Measurements from ENCODE around the gene DAB2IP.

Gene DAB2IP

DNA sequence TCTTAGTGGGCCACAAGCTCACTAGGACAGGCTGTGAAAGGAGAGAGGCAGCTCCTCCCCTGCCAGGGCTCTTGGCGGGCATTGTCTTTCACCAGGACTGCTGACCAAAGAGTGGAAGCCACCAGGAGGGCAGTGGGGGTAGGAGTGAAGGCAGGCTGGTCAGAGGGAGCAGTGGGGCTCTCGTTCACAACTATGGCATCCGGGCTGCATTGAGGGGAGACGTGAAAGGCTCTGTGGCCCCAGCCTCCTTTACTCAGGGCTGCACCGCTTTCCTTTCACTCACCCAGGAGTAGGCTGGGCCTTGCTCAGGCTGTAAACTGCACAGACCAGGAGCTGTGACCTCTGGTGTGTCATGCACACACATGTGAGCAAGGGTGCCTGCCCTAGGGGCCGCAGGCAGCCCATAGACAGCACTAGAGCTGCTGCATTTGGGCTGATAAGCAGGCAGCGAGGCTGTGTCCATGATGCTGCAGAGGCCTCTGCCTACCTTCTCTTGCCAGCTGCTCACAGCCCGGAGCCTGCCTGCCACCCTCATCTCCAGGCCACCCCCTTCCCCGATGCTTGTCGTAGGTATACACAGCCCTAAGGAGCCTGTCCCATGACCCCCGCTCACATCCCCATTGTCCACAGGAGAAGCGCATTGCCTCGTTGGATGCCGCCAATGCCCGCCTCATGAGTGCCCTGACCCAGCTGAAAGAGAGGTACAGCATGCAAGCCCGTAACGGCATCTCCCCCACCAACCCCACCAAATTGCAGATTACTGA lies 130.4 kb downstream of the DAB2IP start:
- no peaks in the 10 kb centered on the region for H3K36me3 ChIP-seq (ENCODE audit: control insufficient read depth in 4 of 4, insufficient read depth in 4 of 4, low read length in 3 of 4)
- no peaks in the 10 kb centered on the region for H3K27me3 ChIP-seq (replicated peaks in 2 of 5; ENCODE audit: control insufficient read depth in 4 of 5, insufficient read depth in 5 of 5, low read length in 4 of 5)
- H3K27ac ChIP-seq (ENCODE audit: insufficient read depth in 1 of 2, low read depth in 1 of 2, low read length in 2 of 2, poor library complexity in 1 of 2, severe bottlenecking in 2 of 2), result no peak overlapping the region
- WGBS (ENCODE audit: insufficient coverage), result 94% methylated on average over 10 of the region's 17 CpGs
- H3K4me1 ChIP-seq (ENCODE audit: control extremely low read depth in 1 of 4, control insufficient read depth in 4 of 4, insufficient read depth in 4 of 4, low read length in 3 of 4), result peaks cover 0 to 15% (median 4%) of the 10 kb centered on the region in 4 experiments
- DNase-seq, result no peak
- POLR2A ChIA-PET, result no interaction called here
- H3K9me3 ChIP-seq (ENCODE audit: control extremely low read depth in 1 of 5, control insufficient read depth in 4 of 5, insufficient read depth in 2 of 5, low read depth in 1 of 5, low read length in 4 of 5), result peaks cover 0 to 5% (median 0%) of the 10 kb centered on the region in 5 experiments
- CTCF ChIA-PET, result no interaction called here
- H3K4me3 ChIP-seq (ENCODE audit: control insufficient read depth in 1 of 7, extremely low read depth in 1 of 7, insufficient read depth in 4 of 7, low read depth in 2 of 7, low read length in 6 of 7), result no peak overlapping the region

DNA sequence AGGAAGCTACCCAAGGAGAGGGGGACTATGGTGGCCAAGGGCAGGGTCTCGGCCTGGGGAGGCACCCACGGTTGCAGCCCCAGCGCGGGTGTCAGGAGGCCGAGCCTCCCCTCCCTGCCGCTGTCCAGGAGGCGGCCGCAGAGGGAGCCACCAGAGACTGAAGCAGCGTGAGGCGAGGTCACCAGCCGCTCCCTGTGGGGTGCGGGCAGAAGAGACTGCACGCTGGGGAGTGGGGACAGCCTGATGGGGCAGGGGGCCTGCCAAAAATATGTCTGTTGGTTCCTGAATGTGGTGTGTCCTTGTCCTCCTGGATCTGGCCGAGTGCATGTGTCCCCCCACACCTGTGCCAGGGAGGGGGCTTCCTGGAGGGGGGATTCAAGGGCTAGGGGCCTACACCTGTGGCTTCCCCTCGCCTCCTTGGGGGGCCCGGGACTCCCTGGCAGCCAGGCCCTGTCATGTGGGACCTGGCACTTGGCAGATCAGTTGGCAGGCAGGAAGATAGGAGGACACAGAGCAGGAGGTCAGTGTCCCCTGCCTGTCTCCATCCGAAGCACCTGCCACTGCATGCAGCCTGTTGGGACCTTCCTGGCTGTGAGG lies 131.2 kb downstream of the DAB2IP start:
- 94% methylated on average over 12 of the region's 17 CpGs for WGBS (ENCODE audit: insufficient coverage)
- Histone ChIP-seq H3K27ac (ENCODE audit: insufficient read depth in 1 of 2, low read depth in 1 of 2, low read length in 2 of 2, poor library complexity in 1 of 2, severe bottlenecking in 2 of 2) (no peak overlapping the region), H3K36me3 (ENCODE audit: control insufficient read depth in 4 of 4, insufficient read depth in 4 of 4, low read length in 3 of 4) (no peaks in the 10 kb centered on the region), H3K4me1 (ENCODE audit: control extremely low read depth in 1 of 4, control insufficient read depth in 4 of 4, insufficient read depth in 4 of 4, low read length in 3 of 4) (peaks cover 0 to 15% (median 4%) of the 10 kb centered on the region in 4 experiments), H3K27me3 (replicated peaks in 2 of 5; ENCODE audit: control insufficient read depth in 4 of 5, insufficient read depth in 5 of 5, low read length in 4 of 5) (no peaks in the 10 kb centered on the region), H3K4me3 (ENCODE audit: control insufficient read depth in 1 of 7, extremely low read depth in 1 of 7, insufficient read depth in 4 of 7, low read depth in 2 of 7, low read length in 6 of 7) (no peak overlapping the region), H3K9me3 (ENCODE audit: control extremely low read depth in 1 of 5, control insufficient read depth in 4 of 5, insufficient read depth in 2 of 5, low read depth in 1 of 5, low read length in 4 of 5) (peaks cover 0 to 5% (median 0%) of the 10 kb centered on the region in 5 experiments)
- DNase-seq, result no peak
- ChIA-PET POLR2A (no interaction called here), CTCF (no interaction called here)

DNA sequence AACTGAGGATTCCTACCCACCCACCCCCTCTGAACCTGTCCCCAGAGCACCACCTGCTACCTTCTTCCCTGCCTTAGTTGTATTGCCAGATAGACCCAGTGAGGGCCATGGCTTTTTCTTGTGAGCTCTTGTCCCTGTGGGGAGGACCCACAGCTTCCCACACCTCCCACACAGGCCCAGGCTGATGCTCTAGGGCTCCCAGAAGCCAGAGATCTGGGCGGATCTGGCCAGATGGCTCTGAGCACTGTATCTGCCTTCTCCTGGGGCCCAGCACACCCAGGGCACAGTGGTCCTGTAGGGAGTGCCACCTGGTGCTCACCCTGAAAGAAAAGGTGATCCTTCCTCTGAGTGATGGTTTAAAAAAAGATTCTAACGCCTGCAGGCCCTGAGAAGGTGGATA lies 131.7 kb downstream of the DAB2IP start:
- POLR2A ChIA-PET, result no interaction called here
- Histone ChIP-seq H3K36me3 (ENCODE audit: control insufficient read depth in 4 of 4, insufficient read depth in 4 of 4, low read length in 3 of 4) (no peaks in the 10 kb centered on the region), H3K4me3 (ENCODE audit: control insufficient read depth in 1 of 7, extremely low read depth in 1 of 7, insufficient read depth in 4 of 7, low read depth in 2 of 7, low read length in 6 of 7) (no peak overlapping the region), H3K4me1 (ENCODE audit: control extremely low read depth in 1 of 4, control insufficient read depth in 4 of 4, insufficient read depth in 4 of 4, low read length in 3 of 4) (peaks cover 0 to 15% (median 4%) of the 10 kb centered on the region in 4 experiments), H3K27me3 (replicated peaks in 2 of 5; ENCODE audit: control insufficient read depth in 4 of 5, insufficient read depth in 5 of 5, low read length in 4 of 5) (no peaks in the 10 kb centered on the region), H3K27ac (ENCODE audit: insufficient read depth in 1 of 2, low read depth in 1 of 2, low read length in 2 of 2, poor library complexity in 1 of 2, severe bottlenecking in 2 of 2) (no peak overlapping the region), H3K9me3 (ENCODE audit: control extremely low read depth in 1 of 5, control insufficient read depth in 4 of 5, insufficient read depth in 2 of 5, low read depth in 1 of 5, low read length in 4 of 5) (peaks cover 0 to 4% (median 0%) of the 10 kb centered on the region in 5 experiments)
- no peak for DNase-seq
- CTCF ChIA-PET, result no interaction called here
- WGBS (ENCODE audit: insufficient coverage), result 100% methylated on average over 1 of the region's 2 CpGs

DNA sequence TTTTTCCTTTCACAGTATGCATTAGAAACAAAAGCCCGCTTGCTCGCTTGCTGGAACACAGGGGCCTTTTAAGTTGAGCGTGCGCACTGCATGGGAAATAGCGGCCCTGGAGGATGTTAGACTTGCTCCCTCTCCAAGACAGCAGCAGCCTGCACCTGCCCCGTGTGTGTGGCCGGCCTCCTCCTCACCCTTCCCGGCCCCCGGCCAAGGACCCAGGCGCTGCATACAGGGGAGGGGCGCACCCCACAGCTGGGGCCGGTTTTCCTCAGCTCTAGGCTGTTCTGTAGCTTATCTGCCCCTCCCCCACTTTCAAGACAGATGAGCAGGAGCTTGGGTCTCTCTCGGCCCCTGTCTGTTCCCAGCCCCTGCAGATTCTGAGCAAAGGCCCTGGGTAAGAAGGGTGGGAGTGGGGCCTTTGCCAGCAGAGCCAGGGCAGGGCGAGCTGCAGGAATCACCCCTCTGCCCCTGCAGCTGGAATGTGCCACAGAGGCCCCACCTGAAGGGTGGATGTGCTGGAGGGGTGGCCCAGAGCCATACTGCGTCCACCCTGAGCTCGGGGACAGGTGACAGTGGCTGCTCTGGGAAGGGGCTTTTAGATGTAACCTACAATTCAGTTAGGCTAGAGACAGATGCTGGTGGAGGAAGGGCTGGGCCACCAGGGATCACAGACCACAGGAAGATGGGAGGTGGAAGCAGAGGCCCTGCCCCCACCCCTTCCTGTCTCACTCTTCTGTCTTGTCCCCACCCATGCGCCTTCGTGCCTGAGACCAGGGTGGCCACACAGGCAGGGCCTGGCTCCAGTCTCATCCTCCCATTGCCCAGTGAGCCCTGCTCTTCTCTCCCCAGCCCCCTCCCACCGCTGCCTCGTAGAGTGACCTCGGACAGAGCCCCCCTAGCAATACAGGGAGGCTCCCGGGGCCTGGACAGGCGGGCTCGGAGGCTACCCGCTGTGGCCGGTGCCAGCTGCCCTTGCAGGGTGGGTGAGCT lies 132.4 kb downstream of the DAB2IP start:
- DNase-seq, result no peak
- H3K27me3 ChIP-seq (replicated peaks in 2 of 5; ENCODE audit: control insufficient read depth in 4 of 5, insufficient read depth in 5 of 5, low read length in 4 of 5), result no peaks in the 10 kb centered on the region
- peaks cover 0 to 15% (median 4%) of the 10 kb centered on the region in 4 experiments for H3K4me1 ChIP-seq (ENCODE audit: control extremely low read depth in 1 of 4, control insufficient read depth in 4 of 4, insufficient read depth in 4 of 4, low read length in 3 of 4)
- peaks cover 0 to 4% (median 0%) of the 10 kb centered on the region in 5 experiments for H3K9me3 ChIP-seq (ENCODE audit: control extremely low read depth in 1 of 5, control insufficient read depth in 4 of 5, insufficient read depth in 2 of 5, low read depth in 1 of 5, low read length in 4 of 5)
- H3K27ac ChIP-seq (ENCODE audit: insufficient read depth in 1 of 2, low read depth in 1 of 2, low read length in 2 of 2, poor library complexity in 1 of 2, severe bottlenecking in 2 of 2), result no peak overlapping the region
- WGBS (ENCODE audit: insufficient coverage), result 95% methylated on average over 21 of the region's 26 CpGs
- CTCF ChIA-PET, result no interaction called here
- POLR2A ChIA-PET, result no interaction called here
- H3K4me3 ChIP-seq (ENCODE audit: control insufficient read depth in 1 of 7, extremely low read depth in 1 of 7, insufficient read depth in 4 of 7, low read depth in 2 of 7, low read length in 6 of 7), result no peak overlapping the region
- H3K36me3 ChIP-seq (ENCODE audit: control insufficient read depth in 4 of 4, insufficient read depth in 4 of 4, low read length in 3 of 4), result no peaks in the 10 kb centered on the region

DNA sequence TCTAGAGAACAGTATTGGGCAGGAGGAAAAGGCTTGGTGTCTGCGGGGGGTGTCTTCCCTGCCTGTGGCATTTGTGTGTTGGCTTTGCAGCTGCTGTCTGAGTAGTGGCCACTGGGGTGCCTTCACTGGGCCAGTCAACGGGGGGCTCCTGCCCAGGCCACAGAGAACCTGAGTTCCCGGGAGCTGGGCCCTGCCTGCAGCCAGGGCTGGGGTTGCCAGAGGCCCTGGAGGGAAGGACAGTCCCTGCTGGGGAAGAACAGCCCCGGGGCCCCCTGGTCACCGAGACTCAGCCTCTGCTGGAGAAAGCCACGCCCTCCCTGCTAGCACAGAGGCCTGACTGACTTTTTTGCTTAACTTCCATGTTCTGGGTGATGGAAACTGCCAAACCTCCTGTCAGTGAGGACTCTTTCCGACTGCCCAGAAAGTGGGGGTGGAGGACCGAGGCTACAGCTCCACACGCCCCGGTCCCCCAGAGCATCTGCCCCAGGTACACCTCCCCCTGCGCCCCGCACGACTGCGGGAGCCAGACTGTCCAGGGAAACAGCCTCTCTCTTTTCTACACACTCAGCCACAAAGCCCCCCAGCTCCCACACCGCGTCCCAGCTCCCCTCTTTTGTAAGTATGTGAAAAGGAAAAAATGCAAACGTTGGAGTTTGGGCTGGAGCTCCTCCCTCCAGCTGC lies 133.4 kb downstream of the DAB2IP start:
- Histone ChIP-seq H3K27ac (ENCODE audit: insufficient read depth in 1 of 2, low read depth in 1 of 2, low read length in 2 of 2, poor library complexity in 1 of 2, severe bottlenecking in 2 of 2) (no peak overlapping the region), H3K9me3 (ENCODE audit: control extremely low read depth in 1 of 5, control insufficient read depth in 4 of 5, insufficient read depth in 2 of 5, low read depth in 1 of 5, low read length in 4 of 5) (no peaks in the 10 kb centered on the region), H3K4me3 (ENCODE audit: control insufficient read depth in 1 of 7, extremely low read depth in 1 of 7, insufficient read depth in 4 of 7, low read depth in 2 of 7, low read length in 6 of 7) (no peak overlapping the region), H3K4me1 (ENCODE audit: control extremely low read depth in 1 of 4, control insufficient read depth in 4 of 4, insufficient read depth in 4 of 4, low read length in 3 of 4) (peaks cover 0 to 15% (median 4%) of the 10 kb centered on the region in 4 experiments), H3K27me3 (replicated peaks in 2 of 5; ENCODE audit: control insufficient read depth in 4 of 5, insufficient read depth in 5 of 5, low read length in 4 of 5) (no peaks in the 10 kb centered on the region), H3K36me3 (ENCODE audit: control insufficient read depth in 4 of 4, insufficient read depth in 4 of 4, low read length in 3 of 4) (no peaks in the 10 kb centered on the region)
- no peak for DNase-seq
- POLR2A ChIA-PET, result no interaction called here
- CTCF ChIA-PET, result interaction anchor here (1.1 kb wide), 1 partner anchor 9 kb away, joined by 4 read pairs; no protein-coding TSS in a partner anchor
- 87% methylated on average over 6 of the region's 17 CpGs for WGBS (ENCODE audit: insufficient coverage)

DNA sequence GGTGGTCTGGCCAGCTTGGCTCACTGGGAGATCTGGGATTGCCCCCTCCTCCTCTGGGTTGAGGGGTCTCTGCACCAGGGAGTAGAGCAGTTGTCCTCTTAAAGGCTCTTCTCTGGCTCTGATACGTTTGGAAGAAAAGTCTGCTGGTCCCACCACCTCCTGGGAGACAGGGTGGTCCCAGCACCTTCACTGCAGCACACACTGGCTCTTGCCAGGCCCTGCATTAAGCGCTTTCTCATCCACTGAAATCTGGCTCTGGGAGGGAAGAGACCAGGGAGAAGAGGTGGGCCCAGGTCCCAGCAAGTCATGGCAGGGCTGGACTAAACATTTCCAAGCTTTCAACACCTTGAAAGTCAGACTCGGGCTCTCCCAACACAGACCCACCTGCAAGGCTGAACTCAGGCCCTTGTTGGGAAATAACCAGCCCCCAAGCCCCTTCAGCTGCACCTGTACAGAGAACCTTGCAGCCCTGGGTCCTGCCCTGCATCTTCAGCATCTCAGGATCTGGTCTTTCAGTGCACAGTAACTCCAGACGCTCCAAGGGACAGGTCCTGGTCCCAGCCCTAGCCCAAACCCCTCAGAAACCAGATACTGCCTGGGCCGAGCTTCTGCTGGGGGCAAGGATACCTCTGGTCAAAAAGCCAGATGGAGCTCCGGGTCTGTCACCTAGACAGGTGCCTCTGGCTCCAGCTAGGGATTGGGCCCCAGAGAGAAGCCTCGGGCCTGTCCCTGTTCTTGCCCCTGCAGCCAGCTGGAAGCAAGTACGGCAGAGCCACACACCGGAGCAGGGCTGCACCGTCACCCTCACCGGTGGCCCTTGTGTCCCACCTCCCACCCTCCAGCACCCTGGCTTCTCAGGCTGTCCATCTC lies 134.5 kb downstream of the DAB2IP start:
- CTCF ChIA-PET, result interaction anchor here (1.1 kb wide), 1 partner anchor 10 kb away, joined by 4 read pairs; no protein-coding TSS in a partner anchor
- no peak overlapping the region for H3K27ac ChIP-seq (ENCODE audit: insufficient read depth in 1 of 2, low read depth in 1 of 2, low read length in 2 of 2, poor library complexity in 1 of 2, severe bottlenecking in 2 of 2)
- H3K36me3 ChIP-seq (ENCODE audit: control insufficient read depth in 4 of 4, insufficient read depth in 4 of 4, low read length in 3 of 4), result no peaks in the 10 kb centered on the region
- POLR2A ChIA-PET, result no interaction called here
- H3K4me3 ChIP-seq (ENCODE audit: control insufficient read depth in 1 of 7, extremely low read depth in 1 of 7, insufficient read depth in 4 of 7, low read depth in 2 of 7, low read length in 6 of 7), result no peak overlapping the region
- no peaks in the 10 kb centered on the region for H3K27me3 ChIP-seq (replicated peaks in 2 of 5; ENCODE audit: control insufficient read depth in 4 of 5, insufficient read depth in 5 of 5, low read length in 4 of 5)
- no peaks in the 10 kb centered on the region for H3K9me3 ChIP-seq (ENCODE audit: control extremely low read depth in 1 of 5, control insufficient read depth in 4 of 5, insufficient read depth in 2 of 5, low read depth in 1 of 5, low read length in 4 of 5)
- peaks cover 0 to 15% (median 4%) of the 10 kb centered on the region in 4 experiments for H3K4me1 ChIP-seq (ENCODE audit: control extremely low read depth in 1 of 4, control insufficient read depth in 4 of 4, insufficient read depth in 4 of 4, low read length in 3 of 4)
- DNase-seq, result no peak
- 98% methylated on average over 11 of the region's 11 CpGs for WGBS (ENCODE audit: insufficient coverage)
